ENCODE measurements around the gene FAM168A.
A peak's percentile ranks its signal among the peaks of the same experiment; 100 is the strongest.

FAM168A gene

GRCh38 chr11:73379189-73379880, 218.6 kb downstream of the FAM168A start:
- no peak for DNase-seq (ENCODE audit: low read depth in 1 of 2, low spot score in 1 of 2)

GRCh38 chr11:73376803-73377629, 220.9 kb downstream of the FAM168A start:
- peak; percentile 35 to 45 for DNase-seq (ENCODE audit: low read depth in 1 of 2, low spot score in 1 of 2)

GRCh38 chr11:73376160-73376802, 221.6 kb downstream of the FAM168A start, which contains the start of gene RELT:
TSS of gene RELT (plus strand) at chr11:73376399. CDS start at chr11:73389137, 12,738 bp downstream.
- DNase-seq (ENCODE audit: low read depth in 1 of 2, low spot score in 1 of 2), result peak; percentile 87 to 97

GRCh38 chr11:73375830-73376159, 222.1 kb downstream of the FAM168A start:
- no peak for DNase-seq (ENCODE audit: low read depth in 1 of 2, low spot score in 1 of 2)

- no peak for DNase-seq (ENCODE audit: low read depth in 1 of 2, low spot score in 1 of 2)
Observed at GRCh38 chr11:73374151-73374550, 223.8 kb downstream of the FAM168A start.

GRCh38 chr11:73372375-73372993, 225.4 kb downstream of the FAM168A start:
- no peak for DNase-seq (ENCODE audit: low read depth in 1 of 2, low spot score in 1 of 2)

- no peak for DNase-seq (ENCODE audit: low read depth in 1 of 2, low spot score in 1 of 2)
Observed at GRCh38 chr11:73367482-73368024, 230.4 kb downstream of the FAM168A start.

GRCh38 chr11:73366953-73367352, 231.0 kb downstream of the FAM168A start:
- no peak for DNase-seq (ENCODE audit: low read depth in 1 of 2, low spot score in 1 of 2)

- DNase-seq (ENCODE audit: low read depth in 1 of 2, low spot score in 1 of 2), result no peak
Observed at GRCh38 chr11:73366265-73366610, 231.7 kb downstream of the FAM168A start.

GRCh38 chr11:73365352-73366264, 232.3 kb downstream of the FAM168A start:
- no peak for DNase-seq (ENCODE audit: low read depth in 1 of 2, low spot score in 1 of 2)

- DNase-seq (ENCODE audit: low read depth in 1 of 2, low spot score in 1 of 2), result no peak
Observed at GRCh38 chr11:73363147-73363546, 234.8 kb downstream of the FAM168A start.

GRCh38 chr11:73361953-73362776, 235.7 kb downstream of the FAM168A start:
- no peak for DNase-seq (ENCODE audit: low read depth in 1 of 2, low spot score in 1 of 2)

GRCh38 chr11:73360743-73361369, 237.1 kb downstream of the FAM168A start:
- no peak for DNase-seq (ENCODE audit: low read depth in 1 of 2, low spot score in 1 of 2)

- DNase-seq (ENCODE audit: low read depth in 1 of 2, low spot score in 1 of 2), result no peak
Observed at GRCh38 chr11:73359930-73360742, 237.8 kb downstream of the FAM168A start.

- DNase-seq (ENCODE audit: low read depth in 1 of 2, low spot score in 1 of 2), result no peak
Observed at GRCh38 chr11:73359341-73359740, 238.6 kb downstream of the FAM168A start.

GRCh38 chr11:73358071-73358470, 239.8 kb downstream of the FAM168A start:
- DNase-seq (ENCODE audit: low read depth in 1 of 2, low spot score in 1 of 2), result no peak

- no peak for DNase-seq (ENCODE audit: low read depth in 1 of 2, low spot score in 1 of 2)
Observed at GRCh38 chr11:73356979-73357860, 240.7 kb downstream of the FAM168A start.

All from activated CD4-positive, alpha-beta T cell treated with anti-CD3 and anti-CD28 coated beads, Interleukin-2, amount 50 U/mL, for 24 hours (primary cell).